Measurements from ENCODE around the gene MOB1B.

The MOB1B gene

DNA sequence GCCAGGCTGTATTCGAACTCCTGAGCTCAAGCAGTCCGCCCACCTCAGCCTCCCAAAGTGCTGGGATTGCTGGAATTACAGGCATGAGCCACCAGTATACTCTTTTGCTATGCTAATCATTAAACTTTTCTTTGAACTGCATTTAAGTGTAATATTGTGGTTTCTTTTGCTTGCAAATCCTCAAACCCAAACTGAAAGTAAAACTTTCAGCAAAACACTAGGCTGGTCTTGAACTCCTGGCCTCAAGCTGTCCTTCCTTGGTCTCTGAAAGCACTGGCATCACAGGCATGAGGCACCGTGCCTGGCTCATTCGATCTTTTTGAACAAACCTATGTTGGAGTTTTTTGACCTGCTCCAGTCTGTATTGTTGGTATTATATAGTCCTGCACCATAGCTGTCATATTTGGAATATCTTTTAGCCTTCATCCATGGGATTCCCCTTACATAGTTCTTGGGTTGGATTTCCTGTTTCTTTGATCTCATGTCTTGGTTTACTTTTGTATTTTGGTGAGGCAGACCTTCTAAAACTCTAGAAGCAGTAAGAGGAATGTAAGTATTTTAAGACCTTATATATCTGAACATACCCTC, 34.1 kb downstream of the MOB1B start:
- Histone ChIP-seq H3K4me3 (ENCODE audit: low read length in 2 of 2) (no peak overlapping the region), H3K27me3 (ENCODE audit: control insufficient read depth in 3 of 3, insufficient read depth in 3 of 3, low read depth in 1 of 3, low read length in 3 of 3) (no peaks in the 10 kb centered on the region), H2BK15ac (ENCODE audit: low read length) (no peak overlapping the region), H2AFZ (ENCODE audit: low read length) (no peak overlapping the region), H3K36me3 (replicated peaks in 1 of 2; ENCODE audit: control insufficient read depth in 2 of 2, insufficient read depth in 2 of 2, low read length in 2 of 2) (peaks cover 2 to 51% of the 10 kb centered on the region in 2 donors), H3K23ac (ENCODE audit: low read depth, low read length, poor library complexity) (no peak overlapping the region), H3K18ac (ENCODE audit: low read length) (no peak overlapping the region), H3K4me1 (ENCODE audit: control insufficient read depth in 2 of 2, insufficient read depth in 1 of 2, low read depth in 1 of 2, low read length in 2 of 2) (no peaks in the 10 kb centered on the region), H4K8ac (ENCODE audit: low read depth, low read length) (no peak overlapping the region), H2AK5ac (ENCODE audit: low read depth, low read length) (no peak overlapping the region), H2BK5ac (ENCODE audit: low read length) (no peak overlapping the region), H3K27ac (replicated peaks; ENCODE audit: low read length) (no peak overlapping the region), H3K14ac (ENCODE audit: low read length) (no peak overlapping the region), H2BK120ac (ENCODE audit: low read depth, low read length) (no peak overlapping the region), H2BK12ac (ENCODE audit: low read length) (no peak overlapping the region), H3K79me1 (ENCODE audit: low read depth, low read length) (peaks cover 6% of the 10 kb centered on the region), H3K4ac (ENCODE audit: low read length) (no peak overlapping the region), H4K91ac (ENCODE audit: low read depth, low read length, poor library complexity) (no peak overlapping the region), H3K9ac (ENCODE audit: low read depth, low read length, poor library complexity) (no peak overlapping the region), H3K9me3 (replicated peaks in 1 of 2; ENCODE audit: control insufficient read depth in 2 of 2, insufficient read depth in 1 of 2, low read depth in 1 of 2, low read length in 2 of 2) (peaks cover 0 to 36% of the 10 kb centered on the region in 2 donors), H3K4me2 (ENCODE audit: insufficient read depth, low read length, poor library complexity, severe bottlenecking) (no peak overlapping the region)
- DNase-seq (ENCODE audit: low spot score) = no peak
- no CpG with 5 or more reads among the region's 4 CpGs for WGBS, 2 donors (ENCODE audit: extremely low coverage in 2 of 2, insufficient read length in 2 of 2, insufficient replicate concordance in 1 of 2)

DNA sequence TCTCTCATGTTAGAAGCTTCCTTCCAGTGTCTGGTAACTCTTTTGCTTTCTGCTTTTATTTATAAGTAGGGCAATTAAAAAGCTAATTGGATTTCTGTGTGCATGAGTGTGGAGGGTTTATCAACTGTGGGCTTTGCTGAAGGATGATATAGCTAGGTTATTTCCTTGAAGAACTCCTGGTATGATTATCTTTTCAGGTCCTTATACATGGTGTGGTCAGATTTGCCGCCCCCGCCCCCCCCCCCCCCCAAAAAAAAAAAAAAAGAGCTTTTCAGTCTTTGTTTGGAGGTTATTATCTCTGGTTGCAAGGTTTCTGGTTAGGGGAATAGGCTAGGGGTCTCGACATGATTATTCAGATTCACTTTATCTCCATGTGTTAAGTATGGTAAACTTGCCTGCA, 35.9 kb downstream of the MOB1B start:
- H4K8ac ChIP-seq (ENCODE audit: low read depth, low read length) = no peak overlapping the region
- no peak overlapping the region for H2AK5ac ChIP-seq (ENCODE audit: low read depth, low read length)
- WGBS, 2 donors (ENCODE audit: extremely low coverage in 2 of 2, insufficient read length in 2 of 2, insufficient replicate concordance in 1 of 2) = no CpG with 5 or more reads among the region's 3 CpGs

DNA sequence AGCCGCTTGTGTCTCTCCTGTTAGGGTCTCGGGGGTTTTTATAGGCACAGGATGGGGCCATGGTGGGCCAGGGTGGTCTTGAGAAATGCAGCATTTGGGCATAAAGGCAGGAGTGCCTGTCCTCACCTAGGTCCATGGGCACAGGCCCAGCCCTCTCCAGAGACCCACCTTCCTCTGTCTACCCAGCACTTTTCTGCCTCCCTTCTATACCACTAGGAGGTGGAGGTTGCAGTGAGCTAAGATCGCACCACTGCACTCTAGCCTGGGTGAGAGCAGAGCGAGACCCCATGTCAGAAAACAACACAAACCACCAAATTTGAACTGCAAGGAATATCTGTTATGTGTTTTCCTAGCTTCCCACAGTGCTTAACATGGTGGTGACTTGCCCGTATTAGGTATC, 38.0 kb downstream of the MOB1B start:
- Histone ChIP-seq H4K91ac (ENCODE audit: low read depth, low read length, poor library complexity) (no peak overlapping the region), H3K36me3 (replicated peaks in 1 of 2; ENCODE audit: control insufficient read depth in 2 of 2, insufficient read depth in 2 of 2, low read length in 2 of 2) (peaks cover 0 to 42% of the 10 kb centered on the region in 2 donors), H3K27ac (replicated peaks; ENCODE audit: low read length) (no peak overlapping the region), H3K14ac (ENCODE audit: low read length) (peak overlapping the region; percentile 21), H2AFZ (ENCODE audit: low read length) (no peak overlapping the region), H2AK5ac (ENCODE audit: low read depth, low read length) (no peak overlapping the region), H3K4ac (ENCODE audit: low read length) (no peak overlapping the region), H2BK5ac (ENCODE audit: low read length) (no peak overlapping the region), H2BK15ac (ENCODE audit: low read length) (no peak overlapping the region), H3K79me1 (ENCODE audit: low read depth, low read length) (peaks cover 6% of the 10 kb centered on the region), H2BK120ac (ENCODE audit: low read depth, low read length) (no peak overlapping the region), H3K9ac (ENCODE audit: low read depth, low read length, poor library complexity) (no peak overlapping the region), H3K27me3 (ENCODE audit: control insufficient read depth in 3 of 3, insufficient read depth in 3 of 3, low read depth in 1 of 3, low read length in 3 of 3) (no peaks in the 10 kb centered on the region), H3K18ac (ENCODE audit: low read length) (no peak overlapping the region), H3K4me2 (ENCODE audit: insufficient read depth, low read length, poor library complexity, severe bottlenecking) (no peak overlapping the region), H2BK12ac (ENCODE audit: low read length) (no peak overlapping the region), H4K8ac (ENCODE audit: low read depth, low read length) (peak overlapping the region; percentile 43), H3K4me1 (ENCODE audit: control insufficient read depth in 2 of 2, insufficient read depth in 1 of 2, low read depth in 1 of 2, low read length in 2 of 2) (no peaks in the 10 kb centered on the region), H3K4me3 (ENCODE audit: low read length in 2 of 2) (no peak overlapping the region), H3K9me3 (replicated peaks in 1 of 2; ENCODE audit: control insufficient read depth in 2 of 2, insufficient read depth in 1 of 2, low read depth in 1 of 2, low read length in 2 of 2) (peaks cover 0 to 34% of the 10 kb centered on the region in 2 donors), H3K23ac (ENCODE audit: low read depth, low read length, poor library complexity) (peak overlapping the region; percentile 65)
- WGBS, 2 donors (ENCODE audit: extremely low coverage in 2 of 2, insufficient read length in 2 of 2, insufficient replicate concordance in 1 of 2) = no CpG with 5 or more reads among the region's 5 CpGs
- DNase-seq (ENCODE audit: low spot score) = no peak

More for the DNA sequence above, 35.9 kb downstream of the MOB1B start:
- H3K14ac ChIP-seq (ENCODE audit: low read length) = no peak overlapping the region
- peaks cover 6% of the 10 kb centered on the region for H3K79me1 ChIP-seq (ENCODE audit: low read depth, low read length)
- H2BK15ac ChIP-seq (ENCODE audit: low read length) = no peak overlapping the region
- no peak overlapping the region for H2BK120ac ChIP-seq (ENCODE audit: low read depth, low read length)
- no peak overlapping the region for H2BK5ac ChIP-seq (ENCODE audit: low read length)
- no peaks in the 10 kb centered on the region for H3K27me3 ChIP-seq (ENCODE audit: control insufficient read depth in 3 of 3, insufficient read depth in 3 of 3, low read depth in 1 of 3, low read length in 3 of 3)
- H3K4ac ChIP-seq (ENCODE audit: low read length) = no peak overlapping the region
- H3K4me3 ChIP-seq (ENCODE audit: low read length in 2 of 2) = no peak overlapping the region
- H3K4me1 ChIP-seq (ENCODE audit: control insufficient read depth in 2 of 2, insufficient read depth in 1 of 2, low read depth in 1 of 2, low read length in 2 of 2) = no peaks in the 10 kb centered on the region
- H3K36me3 ChIP-seq (replicated peaks in 1 of 2; ENCODE audit: control insufficient read depth in 2 of 2, insufficient read depth in 2 of 2, low read length in 2 of 2) = peaks cover 0 to 42% of the 10 kb centered on the region in 2 donors
- no peak overlapping the region for H3K23ac ChIP-seq (ENCODE audit: low read depth, low read length, poor library complexity)
- no peak overlapping the region for H3K9ac ChIP-seq (ENCODE audit: low read depth, low read length, poor library complexity)
- no peak overlapping the region for H2BK12ac ChIP-seq (ENCODE audit: low read length)
- no peak overlapping the region for H4K91ac ChIP-seq (ENCODE audit: low read depth, low read length, poor library complexity)
- no peak overlapping the region for H2AFZ ChIP-seq (ENCODE audit: low read length)
- DNase-seq (ENCODE audit: low spot score) = no peak
- no peak overlapping the region for H3K4me2 ChIP-seq (ENCODE audit: insufficient read depth, low read length, poor library complexity, severe bottlenecking)
- no peak overlapping the region for H3K27ac ChIP-seq (replicated peaks; ENCODE audit: low read length)
- H3K9me3 ChIP-seq (replicated peaks in 1 of 2; ENCODE audit: control insufficient read depth in 2 of 2, insufficient read depth in 1 of 2, low read depth in 1 of 2, low read length in 2 of 2) = peaks cover 0 to 29% of the 10 kb centered on the region in 2 donors
- H3K18ac ChIP-seq (ENCODE audit: low read length) = no peak overlapping the region

DNA sequence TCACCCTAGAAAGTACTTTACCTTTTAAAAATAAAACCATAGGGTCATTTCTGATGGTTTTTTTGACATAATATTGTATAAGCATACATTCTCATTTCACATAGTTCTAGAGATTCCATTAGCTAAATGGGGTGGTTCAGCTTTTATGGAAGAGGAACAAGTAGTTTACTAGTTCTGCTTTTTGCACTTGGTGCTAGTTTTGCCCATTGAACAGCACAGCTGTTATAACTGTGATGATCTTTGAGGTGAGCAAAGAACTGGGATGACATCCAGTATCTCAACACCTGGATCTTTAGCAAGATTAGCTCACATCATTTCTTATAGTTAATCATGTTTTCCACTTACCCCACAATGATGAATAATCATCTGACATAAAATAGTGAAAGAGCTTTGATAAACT, 40.9 kb downstream of the MOB1B start:
- Histone ChIP-seq H3K79me1 (ENCODE audit: low read depth, low read length) (peaks cover 6% of the 10 kb centered on the region), H3K14ac (ENCODE audit: low read length) (no peak overlapping the region), H3K4me1 (ENCODE audit: control insufficient read depth in 2 of 2, insufficient read depth in 1 of 2, low read depth in 1 of 2, low read length in 2 of 2) (no peaks in the 10 kb centered on the region), H2BK5ac (ENCODE audit: low read length) (no peak overlapping the region), H3K4me3 (ENCODE audit: low read length in 2 of 2) (no peak overlapping the region), H3K4ac (ENCODE audit: low read length) (no peak overlapping the region), H3K4me2 (ENCODE audit: insufficient read depth, low read length, poor library complexity, severe bottlenecking) (no peak overlapping the region), H3K9ac (ENCODE audit: low read depth, low read length, poor library complexity) (no peak overlapping the region), H3K27ac (replicated peaks; ENCODE audit: low read length) (no peak overlapping the region), H4K91ac (ENCODE audit: low read depth, low read length, poor library complexity) (no peak overlapping the region), H2BK12ac (ENCODE audit: low read length) (no peak overlapping the region), H3K27me3 (ENCODE audit: control insufficient read depth in 3 of 3, insufficient read depth in 3 of 3, low read depth in 1 of 3, low read length in 3 of 3) (no peaks in the 10 kb centered on the region), H3K9me3 (replicated peaks in 1 of 2; ENCODE audit: control insufficient read depth in 2 of 2, insufficient read depth in 1 of 2, low read depth in 1 of 2, low read length in 2 of 2) (peaks cover 0 to 32% of the 10 kb centered on the region in 2 donors), H2BK15ac (ENCODE audit: low read length) (no peak overlapping the region), H2BK120ac (ENCODE audit: low read depth, low read length) (no peak overlapping the region), H4K8ac (ENCODE audit: low read depth, low read length) (no peak overlapping the region), H3K36me3 (replicated peaks in 1 of 2; ENCODE audit: control insufficient read depth in 2 of 2, insufficient read depth in 2 of 2, low read length in 2 of 2) (peaks cover 0 to 33% of the 10 kb centered on the region in 2 donors), H2AFZ (ENCODE audit: low read length) (no peak overlapping the region), H2AK5ac (ENCODE audit: low read depth, low read length) (no peak overlapping the region), H3K18ac (ENCODE audit: low read length) (no peak overlapping the region), H3K23ac (ENCODE audit: low read depth, low read length, poor library complexity) (no peak overlapping the region)
- DNase-seq (ENCODE audit: low spot score) = no peak
